HG03060 (cell line): ENCODE data around the gene FRMPD4.

ENCODE experiments used
- ATAC-seq: cut with Tn5 transposase; IDR thresholded peaks from one replicate; pipeline ENCODE4 v1.9.1; 2021; ENCODE audit warnings: low read depth, moderate number of reproducible peaks; ENCODE audit not compliant: unreplicated experiment

The FRMPD4 gene

DNA sequence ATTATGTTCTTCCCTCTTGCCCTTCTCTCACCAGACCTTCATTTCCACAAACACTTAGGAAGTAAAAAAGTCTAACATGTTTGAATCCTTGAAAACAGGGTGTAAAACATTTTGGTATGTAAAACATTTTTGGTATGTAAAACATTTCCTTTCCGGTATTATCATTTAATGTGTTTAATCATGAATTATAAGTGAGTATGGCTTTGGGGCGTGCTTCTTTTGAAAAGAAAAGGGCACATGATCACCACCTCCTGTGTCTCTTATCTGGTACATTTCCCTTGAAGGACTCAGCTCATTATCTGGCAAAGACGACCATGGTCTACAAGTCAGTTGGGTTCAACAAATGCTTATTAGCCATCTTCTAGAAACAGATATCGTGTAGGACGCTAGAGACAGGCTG lies 283.6 kb downstream of the FRMPD4 start:
- no peak for ATAC-seq

- no peak for ATAC-seq
Observed at GRCh38 chrX:12423346-12423745, 285.1 kb downstream of the FRMPD4 start.

DNA sequence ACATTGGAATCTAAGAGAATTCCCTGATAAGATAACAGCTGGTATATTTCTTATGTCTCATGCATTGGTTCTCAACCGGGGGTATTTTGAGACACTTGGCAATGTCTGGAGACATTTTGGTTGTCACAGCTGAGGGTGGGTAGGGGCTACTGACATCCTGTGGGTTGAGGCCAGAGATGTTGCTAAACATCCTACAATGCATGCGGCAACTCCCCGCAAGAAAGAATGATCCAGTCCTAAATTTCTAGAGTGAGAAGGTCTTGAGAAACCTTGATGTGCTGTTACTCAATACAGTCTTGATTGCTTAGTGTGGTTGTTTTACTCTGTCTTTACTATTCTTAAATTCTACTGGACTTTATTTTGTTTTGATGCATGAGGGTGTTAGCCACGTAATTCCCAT lies 287.2 kb downstream of the FRMPD4 start:
- ATAC-seq = no peak

- no peak for ATAC-seq
Observed at GRCh38 chrX:12426420-12426819, 288.1 kb downstream of the FRMPD4 start.

DNA sequence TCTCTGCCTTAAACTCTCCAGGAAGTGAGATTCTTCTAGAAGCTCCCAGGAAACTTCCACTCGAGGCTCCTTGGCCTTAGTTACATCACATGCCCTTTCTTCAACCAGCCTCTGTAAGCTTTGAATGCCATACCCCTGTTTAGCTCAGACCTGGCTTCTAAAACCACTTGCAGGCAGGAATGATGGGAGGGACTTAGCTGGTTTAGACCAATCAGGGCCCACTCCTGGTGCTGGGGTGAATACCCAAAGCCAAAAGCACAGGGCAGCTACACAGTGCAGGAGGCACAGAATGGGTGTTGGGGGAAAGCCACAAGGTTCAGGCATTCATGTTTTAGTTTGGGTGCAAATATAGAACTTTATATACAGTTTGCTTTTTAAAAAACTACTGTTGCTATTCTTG lies 296.2 kb downstream of the FRMPD4 start:
- no peak for ATAC-seq

GRCh38 chrX:12439416-12439815 lies 301.1 kb downstream of the FRMPD4 start:
- no peak for ATAC-seq

DNA sequence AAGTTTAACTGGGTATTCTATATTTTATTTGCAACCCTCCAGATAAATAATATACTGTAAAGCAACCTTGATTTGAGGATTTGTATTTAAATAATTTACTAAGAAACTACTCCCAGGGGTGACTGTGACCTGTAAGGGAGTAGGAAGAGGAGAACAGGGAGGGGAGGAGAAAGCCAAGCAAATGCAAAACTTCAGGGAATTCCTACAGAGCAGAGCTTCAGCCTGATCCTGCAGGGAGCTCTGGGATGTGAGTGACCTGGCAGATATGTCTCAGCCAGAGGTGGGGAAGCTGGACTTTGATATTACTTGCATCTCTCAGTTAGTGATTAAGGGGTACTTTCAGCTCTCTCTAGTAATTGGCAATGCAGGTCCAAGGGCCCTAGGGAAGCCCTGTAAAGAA lies 302.0 kb downstream of the FRMPD4 start:
- ATAC-seq = no peak

DNA sequence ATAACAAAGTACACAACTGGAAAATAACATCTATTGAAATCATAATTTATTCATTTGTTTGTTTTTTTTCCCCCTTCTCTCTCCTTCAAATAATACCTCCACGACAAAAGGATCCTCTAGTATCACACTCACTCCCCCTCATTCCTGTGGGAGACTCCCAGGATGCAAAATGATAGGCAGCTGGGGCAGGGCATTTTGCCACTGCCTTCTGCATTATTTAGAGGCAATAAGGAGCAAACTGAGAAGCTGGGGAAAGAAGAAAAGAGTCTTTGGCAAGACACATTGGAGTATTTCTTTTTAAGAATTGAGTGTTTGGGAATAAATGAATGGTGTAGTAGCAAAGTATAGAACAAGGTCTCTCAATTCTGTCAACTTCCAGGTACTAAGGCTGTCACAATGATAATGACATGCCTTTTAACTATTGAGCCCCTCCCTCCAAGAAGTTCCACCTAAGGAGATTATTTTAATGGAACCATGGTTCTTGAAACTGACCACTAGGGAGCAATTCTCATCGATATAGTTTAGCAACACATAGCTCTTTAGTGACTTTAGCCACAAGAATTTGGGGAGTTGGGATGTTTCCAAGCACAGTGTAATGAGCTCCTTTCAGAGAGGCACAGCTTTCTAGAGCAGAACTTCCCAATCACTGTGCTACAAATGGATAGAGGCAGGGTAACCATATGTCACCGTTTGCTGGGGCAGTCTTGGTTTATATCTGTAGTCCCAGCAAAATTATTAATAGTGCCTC lies 303.3 kb downstream of the FRMPD4 start:
- ATAC-seq = no peak

GRCh38 chrX:12443534-12444098 lies 305.3 kb downstream of the FRMPD4 start:
- peak; percentile 93 for ATAC-seq

DNA sequence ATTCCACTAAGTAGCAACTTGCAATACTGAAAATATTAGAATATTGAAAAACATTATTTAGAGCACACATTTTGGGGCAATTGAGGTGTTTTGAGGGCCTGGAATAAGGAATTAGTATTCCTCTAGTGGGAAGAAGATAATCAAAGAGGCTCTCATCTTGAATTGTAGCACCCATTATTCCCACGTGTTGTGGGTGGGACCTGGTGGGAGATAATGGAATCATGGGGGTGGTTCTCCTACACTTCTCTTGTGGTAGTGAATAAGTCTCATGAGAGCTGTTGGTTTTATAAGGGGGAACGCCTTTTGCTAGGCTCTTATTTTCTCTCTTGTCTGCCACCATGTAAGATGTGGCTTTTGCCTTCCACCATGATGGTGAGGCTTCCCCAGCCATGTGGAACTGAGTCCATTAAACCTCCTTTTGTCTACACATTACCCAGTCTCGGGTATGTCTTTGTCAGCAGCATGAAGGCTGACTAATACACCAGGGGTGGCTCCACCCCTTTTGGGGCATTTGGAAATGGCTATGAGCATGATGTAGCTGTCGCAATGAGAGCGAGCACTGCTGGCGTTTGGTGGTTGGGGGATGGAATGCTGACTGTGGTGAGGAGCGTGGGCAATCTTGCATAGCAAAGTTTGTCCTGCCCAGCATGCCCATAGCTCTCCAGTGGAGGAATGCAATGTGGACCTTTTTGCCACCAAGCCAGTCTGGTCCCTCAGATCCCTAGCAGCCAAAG lies 308.2 kb downstream of the FRMPD4 start:
- ATAC-seq = no peak

- ATAC-seq = no peak
Observed at GRCh38 chrX:12447448-12448064, 309.3 kb downstream of the FRMPD4 start.

DNA sequence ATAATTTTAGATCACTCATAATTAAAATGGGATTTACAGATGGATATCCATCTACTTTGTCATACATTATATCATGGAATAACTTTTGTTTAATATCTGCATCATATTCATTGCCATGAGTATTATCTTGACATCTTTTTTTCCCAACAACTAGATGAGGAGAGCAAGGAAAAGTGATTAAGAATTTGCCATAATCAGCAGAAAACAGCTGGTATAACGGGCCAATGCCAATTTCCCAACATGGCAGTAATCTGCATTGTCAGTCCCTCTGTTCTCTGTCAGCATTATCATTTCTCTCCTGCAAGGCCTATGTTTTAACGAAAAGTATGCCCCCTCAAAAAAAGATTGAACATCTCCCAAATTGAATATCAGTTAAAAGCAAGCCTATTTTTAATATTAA lies 314.0 kb downstream of the FRMPD4 start:
- no peak for ATAC-seq

- ATAC-seq = no peak
Observed at GRCh38 chrX:12460929-12461328, 322.7 kb downstream of the FRMPD4 start.

DNA sequence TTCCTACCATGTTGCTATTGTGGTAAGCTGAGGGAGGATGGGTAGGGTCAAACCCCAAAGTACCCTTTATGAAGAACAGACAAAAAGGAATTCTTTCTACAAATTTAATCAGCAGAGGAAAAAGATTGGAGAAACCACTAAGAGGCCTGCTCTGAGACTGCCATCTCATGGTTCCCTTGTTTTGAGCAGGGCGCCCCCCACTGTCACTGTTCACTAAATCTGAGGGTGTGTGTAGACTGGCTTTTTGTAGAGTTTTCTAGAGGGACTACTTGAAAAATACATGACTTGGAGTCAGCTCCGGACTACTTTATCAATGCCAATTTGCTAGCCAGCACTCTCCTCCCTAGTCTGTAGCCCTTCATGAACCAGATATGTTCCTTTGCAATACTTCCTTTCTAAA lies 324.8 kb downstream of the FRMPD4 start:
- no peak for ATAC-seq

DNA sequence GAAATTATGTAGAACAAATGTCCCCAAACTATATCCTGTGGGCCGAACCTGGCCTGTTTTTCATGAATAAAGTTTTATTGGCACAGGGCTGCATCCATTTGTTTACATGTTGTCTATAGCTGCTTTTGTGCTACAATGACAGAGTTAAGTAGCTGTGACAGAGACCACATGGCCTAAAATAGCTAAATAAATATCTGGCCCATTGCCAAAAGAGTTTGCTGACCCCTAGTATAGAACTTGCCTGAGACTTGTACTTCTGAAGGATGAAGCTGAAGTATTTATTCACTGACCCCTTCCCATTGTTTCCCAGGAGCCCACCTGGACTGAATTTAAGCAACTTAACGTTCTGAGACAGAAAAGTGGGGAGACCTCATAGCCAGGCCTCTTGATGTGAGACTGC lies 325.6 kb downstream of the FRMPD4 start:
- no peak for ATAC-seq

- no peak for ATAC-seq
Observed at GRCh38 chrX:12467321-12467720, 329.0 kb downstream of the FRMPD4 start.

DNA sequence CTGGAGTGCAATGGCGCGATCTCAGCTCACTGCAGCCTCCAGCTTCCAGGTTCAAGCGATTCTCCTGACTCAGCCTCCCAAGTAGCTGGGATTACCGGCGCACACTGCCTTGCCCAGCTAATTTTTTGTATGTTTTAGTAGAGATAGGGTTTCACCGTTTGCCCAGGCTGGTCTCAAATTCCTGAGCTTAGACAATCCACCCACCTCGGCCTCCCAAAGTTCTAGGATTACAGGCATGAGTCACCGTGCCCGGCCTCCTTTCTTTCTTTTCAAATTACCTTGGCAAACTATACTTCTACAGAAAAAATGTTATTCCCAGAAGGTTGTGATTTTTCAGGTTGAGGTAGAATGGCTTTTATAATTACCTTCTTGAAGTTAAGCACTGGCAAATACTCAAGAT lies 331.0 kb downstream of the FRMPD4 start:
- no peak for ATAC-seq

DNA sequence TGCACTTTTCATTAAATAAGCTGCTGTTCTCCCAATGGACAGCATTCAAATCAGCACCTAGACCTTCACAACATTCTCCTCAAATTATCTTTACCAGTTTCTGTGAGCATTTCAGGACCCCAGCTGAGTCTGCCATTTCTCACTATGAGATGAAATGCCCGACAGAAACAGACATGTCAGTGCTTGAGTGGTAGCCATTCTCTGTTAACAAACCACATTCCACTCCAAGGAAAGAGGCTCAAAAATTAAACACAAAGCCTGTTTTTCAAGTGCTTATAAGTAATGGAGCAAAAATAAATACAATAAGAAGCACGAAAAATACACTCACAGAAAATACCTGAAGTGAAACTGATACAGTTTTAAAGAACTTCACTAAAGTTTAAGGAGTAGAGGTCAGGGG lies 332.8 kb downstream of the FRMPD4 start:
- ATAC-seq = no peak

DNA sequence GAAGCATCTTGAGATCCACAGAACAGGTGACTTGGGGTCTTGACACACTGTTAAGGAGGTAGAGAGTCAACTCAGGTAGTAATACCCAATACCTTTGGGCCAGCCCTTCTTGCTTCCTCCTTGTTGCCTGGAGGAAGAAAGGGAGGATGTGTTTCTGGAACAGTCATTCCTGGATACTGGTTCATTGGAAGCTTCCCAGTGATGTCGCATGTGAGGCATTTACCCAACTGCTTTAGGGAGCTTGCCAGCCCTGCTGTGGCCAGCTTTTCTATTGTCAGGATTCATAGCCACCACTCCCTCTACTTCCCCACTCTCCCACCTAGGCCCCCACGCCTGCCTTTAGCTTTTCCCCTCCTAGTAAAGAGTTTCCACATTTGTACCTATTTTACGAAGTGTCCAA lies 342.7 kb downstream of the FRMPD4 start:
- no peak for ATAC-seq

DNA sequence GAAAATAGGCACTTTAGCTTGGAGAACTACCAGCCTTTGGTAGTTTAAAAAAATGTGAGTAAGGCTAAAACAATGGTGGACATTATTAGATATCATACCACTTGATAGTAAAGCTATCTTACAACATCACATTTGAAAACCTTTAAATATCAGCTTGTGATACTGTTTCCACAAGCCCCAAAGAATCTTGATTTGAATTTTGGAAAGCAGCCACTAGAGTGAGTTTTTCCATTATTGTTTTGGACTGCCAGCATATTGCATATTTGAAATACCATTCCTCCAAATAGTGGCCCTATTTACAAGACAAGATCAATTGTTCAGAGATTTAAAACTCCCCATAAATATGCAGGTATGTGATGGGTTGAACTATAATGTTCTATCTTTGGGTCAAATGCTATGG lies 349.9 kb downstream of the FRMPD4 start:
- ATAC-seq = no peak

GRCh38 chrX:12488771-12489170 lies 350.5 kb downstream of the FRMPD4 start:
- ATAC-seq = no peak
